Activated CD4-positive, alpha-beta T cell treated with anti-CD3 and anti-CD28 coated beads for 36 hours (primary cell): Measurements from ENCODE around the gene RBFOX2. TPM values are rescaled to one million over a fixed set of nuclear protein-coding genes. Genes with fewer than 3 reads are reported as not detected.

Experiments
- ATAC-seq: fragments of 200-7000 bp; cut with Tn5 transposase; one replicate; pipeline ENCODE4 v1.10.0; 2021; ENCODE audit warnings: mild to moderate bottlenecking, moderate library complexity
- CTCF ChIA-PET: fragments of 350-600 bp; sonication (Branson Sonifier 250); formaldehyde crosslinking; loops from one replicate; lab custom pipeline; 2021; ENCODE audit warnings: antibody characterized with exemption; lab: Charles Lee
- POLR2A ChIA-PET: fragments of 350-600 bp; sonication (Branson Sonifier 250); formaldehyde crosslinking; loops from one replicate; lab custom pipeline; 2021; ENCODE audit warnings: antibody characterized with exemption, inconsistent platforms; lab: Charles Lee
- DNase-seq: peaks from one replicate; pipeline ENCODE4 v3.0.0-alpha.2; 2020
- H3K27ac Mint-ChIP-seq: one replicate; pipeline ENCODE4 v1.8.0; 2021; ENCODE audit warnings: mixed read lengths
- H3K27me3 Mint-ChIP-seq: one replicate; pipeline ENCODE4 v1.8.0; 2021; ENCODE audit warnings: mixed read lengths
- H3K36me3 Mint-ChIP-seq: one replicate; pipeline ENCODE4 v1.8.0; 2021; ENCODE audit warnings: low read depth, mixed read lengths
- H3K4me1 Mint-ChIP-seq: one replicate; pipeline ENCODE4 v1.8.0; 2021; ENCODE audit warnings: mixed read lengths
- H3K4me3 Mint-ChIP-seq: one replicate; pipeline ENCODE4 v1.8.0; 2021; ENCODE audit warnings: mild to moderate bottlenecking, moderate library complexity, mixed read lengths
- H3K9me3 Mint-ChIP-seq: one replicate; pipeline ENCODE4 v1.8.0; 2021; ENCODE audit warnings: low read depth, mixed read lengths
- intact Hi-C, 2 experiments: fragments of 100-400 bp; cut with DNase I in 1 of 2; cut with micrococcal nuclease in 1 of 2; formaldehyde crosslinking; loops; one replicate each; pipeline versions ENCODE4 v1.14.2 to v1.15.1; 2022 to 2024; cut with DNase I, micrococcal nuclease
- total RNA-seq, 2 experiments: library from RNA; stranded (reverse); gene quantifications; one replicate each; pipeline ENCODE4 v1.2.3, GENCODE V29; 2021

RBFOX2 gene
- total RNA-seq, 2 experiments from 2014 or later, result 6.9 to 7.7 TPM

DNA sequence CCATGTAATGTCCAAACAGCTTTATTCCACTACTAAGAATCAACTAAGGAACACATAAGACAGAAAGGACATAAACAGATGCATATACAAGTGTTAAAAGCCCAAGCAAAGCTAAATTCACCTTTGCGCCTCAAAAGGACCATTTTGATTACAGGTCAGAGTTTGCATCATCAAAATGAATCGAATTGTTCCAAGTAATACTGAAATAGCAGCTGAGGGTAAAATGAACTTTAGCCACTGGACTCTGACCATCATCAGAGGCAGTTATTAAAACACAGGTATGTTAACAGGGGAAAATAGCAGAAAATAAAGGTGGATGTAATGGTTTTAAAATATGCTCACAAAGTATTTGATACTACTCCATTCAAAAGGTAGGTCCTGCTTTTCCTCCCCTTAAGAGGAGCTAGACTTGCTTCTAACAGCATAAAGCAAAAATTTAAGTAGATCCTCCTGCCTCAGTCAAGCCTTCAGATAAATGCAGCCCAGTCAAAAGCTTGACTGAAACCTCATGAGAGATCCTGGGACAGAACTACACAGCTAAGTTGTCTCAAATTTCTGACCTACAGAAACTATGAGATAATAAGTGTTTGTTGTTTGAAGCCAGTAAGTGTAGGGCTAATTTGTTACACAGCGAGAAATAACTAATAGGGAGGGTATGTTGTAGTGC is 35.4 kb downstream of the RBFOX2 start:
- ATAC-seq (no peak), DNase-seq (no peak)
- Mint-ChIP-seq H3K27me3 (no peaks in the 10 kb centered on the region), H3K4me1 (no peaks in the 10 kb centered on the region), H3K27ac (no peak overlapping the region), H3K36me3 (no peaks in the 10 kb centered on the region), H3K9me3 (no peaks in the 10 kb centered on the region), H3K4me3 (no peak overlapping the region)
- intact Hi-C loops, result no loop called here
- ChIA-PET POLR2A (no interaction called here), CTCF (interaction anchor here (0.8 to 1.8 kb wide), 4 partner anchors 11 to 72 kb away, joined by 3 to 8 read pairs (median 4); no protein-coding TSS in a partner anchor)

DNA sequence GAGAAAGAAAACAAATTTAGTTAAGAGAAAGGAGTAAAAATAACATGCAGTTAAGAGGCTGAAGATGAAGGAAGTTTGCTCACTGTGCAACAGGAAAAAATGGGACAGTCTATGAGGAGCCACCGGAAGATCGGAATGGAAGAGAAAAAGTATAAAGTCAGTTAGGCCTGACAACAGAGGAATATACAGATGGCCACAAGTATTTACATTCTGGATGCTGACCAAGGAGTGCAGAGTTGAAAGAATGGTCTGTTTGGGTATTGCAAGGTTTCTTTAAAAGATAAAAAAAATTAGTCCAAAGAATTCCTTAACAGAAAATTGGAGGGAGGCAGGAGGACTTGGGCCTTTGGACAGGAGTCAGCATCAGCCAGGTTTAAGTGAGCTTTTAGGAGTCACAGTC is 37.5 kb downstream of the RBFOX2 start:
- ATAC-seq (no peak), DNase-seq (no peak)
- CTCF ChIA-PET, result interaction anchor here (1.5 kb wide), 1 partner anchor 75 kb away, joined by 4 read pairs; no protein-coding TSS in a partner anchor
- Mint-ChIP-seq H3K9me3 (no peaks in the 10 kb centered on the region), H3K4me3 (no peak overlapping the region), H3K27ac (no peak overlapping the region), H3K27me3 (no peaks in the 10 kb centered on the region), H3K36me3 (no peaks in the 10 kb centered on the region), H3K4me1 (no peaks in the 10 kb centered on the region)
- intact Hi-C loops, result no loop called here
- POLR2A ChIA-PET, result no interaction called here

DNA sequence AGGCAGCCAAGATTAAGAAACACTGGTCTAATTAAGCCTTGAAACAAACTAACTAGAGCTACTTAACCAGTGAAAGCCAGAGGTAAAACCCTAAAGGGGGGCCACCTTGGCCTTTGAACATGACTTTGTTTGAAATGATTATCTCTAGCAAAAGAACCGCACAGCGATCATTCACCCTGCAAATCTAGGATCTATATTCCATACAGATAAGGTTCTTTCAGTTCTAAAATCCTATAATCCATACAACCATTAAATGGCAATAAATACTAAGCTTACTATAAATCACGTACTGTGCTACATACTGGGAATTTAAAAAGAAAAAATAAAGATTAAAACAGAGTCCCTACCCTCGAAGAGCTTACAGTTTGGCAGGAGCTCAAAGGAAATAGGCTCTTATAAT is 40.6 kb downstream of the RBFOX2 start:
- no peak overlapping the region for H3K4me3 Mint-ChIP-seq
- no peaks in the 10 kb centered on the region for H3K9me3 Mint-ChIP-seq
- H3K27ac Mint-ChIP-seq, result no peak overlapping the region
- intact Hi-C loops, result no loop called here
- H3K4me1 Mint-ChIP-seq, result no peaks in the 10 kb centered on the region
- H3K27me3 Mint-ChIP-seq, result peaks cover 2% of the 10 kb centered on the region
- H3K36me3 Mint-ChIP-seq, result no peaks in the 10 kb centered on the region
- ATAC-seq (no peak), DNase-seq (no peak)
- CTCF ChIA-PET, result interaction anchor here (1.2 kb wide), 1 partner anchor 78 kb away, joined by 4 read pairs; no protein-coding TSS in a partner anchor
- POLR2A ChIA-PET, result no interaction called here

DNA sequence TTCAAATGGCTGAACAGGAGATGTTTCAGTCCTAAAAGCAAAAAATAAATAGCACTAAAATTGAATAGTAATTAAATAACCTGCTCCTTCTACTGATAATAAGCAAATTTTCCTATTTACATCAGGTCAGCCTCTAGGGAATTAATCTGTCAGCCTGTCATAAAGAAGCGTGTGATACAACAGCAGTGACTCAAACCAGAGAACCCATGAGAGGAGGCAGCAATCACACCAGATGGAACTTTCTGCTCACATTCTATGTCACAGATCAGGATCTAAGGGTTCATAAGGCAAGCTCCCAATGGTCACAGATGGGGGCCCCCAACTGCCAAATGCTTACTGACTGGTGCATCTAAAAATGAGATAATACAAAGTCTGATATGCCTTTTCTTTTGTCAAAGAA is 41.1 kb downstream of the RBFOX2 start:
- H3K27me3 Mint-ChIP-seq, result peaks cover 2% of the 10 kb centered on the region
- no peaks in the 10 kb centered on the region for H3K4me1 Mint-ChIP-seq
- ATAC-seq, result no peak
- H3K36me3 Mint-ChIP-seq, result no peaks in the 10 kb centered on the region
- no peak overlapping the region for H3K27ac Mint-ChIP-seq
- H3K9me3 Mint-ChIP-seq, result no peaks in the 10 kb centered on the region
- intact Hi-C loops, result no loop called here
- H3K4me3 Mint-ChIP-seq, result no peak overlapping the region
- CTCF ChIA-PET, result no interaction called here
- POLR2A ChIA-PET, result no interaction called here
- no peak for DNase-seq

DNA sequence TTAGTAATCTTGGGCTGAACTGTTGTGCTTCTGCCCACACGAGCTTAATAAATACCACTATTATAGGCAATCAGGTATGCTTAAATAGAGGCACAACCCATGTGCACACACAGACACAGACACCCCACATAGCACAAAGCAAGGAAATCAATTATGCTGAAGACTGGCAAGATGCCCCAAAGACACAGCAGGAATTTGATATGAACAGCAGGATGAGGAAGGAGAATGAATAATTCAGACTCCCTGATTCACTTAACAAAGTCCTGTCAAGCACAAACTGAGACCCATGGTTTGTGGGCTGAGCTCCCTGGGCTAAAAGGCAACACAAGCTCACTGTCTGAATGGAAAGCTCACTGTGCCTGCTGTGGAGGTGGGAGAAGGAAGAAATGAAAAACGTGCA is 42.5 kb downstream of the RBFOX2 start:
- H3K4me1 Mint-ChIP-seq, result peaks cover 2% of the 10 kb centered on the region
- ChIA-PET POLR2A (no interaction called here), CTCF (interaction anchor here (1.0 kb wide), 1 partner anchor 138 kb away, joined by 4 read pairs; no protein-coding TSS in a partner anchor)
- peaks cover 2% of the 10 kb centered on the region for H3K27me3 Mint-ChIP-seq
- DNase-seq (no peak), ATAC-seq (no peak)
- no peaks in the 10 kb centered on the region for H3K9me3 Mint-ChIP-seq
- no peak overlapping the region for H3K27ac Mint-ChIP-seq
- intact Hi-C loops, result no loop called here
- H3K36me3 Mint-ChIP-seq, result no peaks in the 10 kb centered on the region
- H3K4me3 Mint-ChIP-seq, result no peak overlapping the region

DNA sequence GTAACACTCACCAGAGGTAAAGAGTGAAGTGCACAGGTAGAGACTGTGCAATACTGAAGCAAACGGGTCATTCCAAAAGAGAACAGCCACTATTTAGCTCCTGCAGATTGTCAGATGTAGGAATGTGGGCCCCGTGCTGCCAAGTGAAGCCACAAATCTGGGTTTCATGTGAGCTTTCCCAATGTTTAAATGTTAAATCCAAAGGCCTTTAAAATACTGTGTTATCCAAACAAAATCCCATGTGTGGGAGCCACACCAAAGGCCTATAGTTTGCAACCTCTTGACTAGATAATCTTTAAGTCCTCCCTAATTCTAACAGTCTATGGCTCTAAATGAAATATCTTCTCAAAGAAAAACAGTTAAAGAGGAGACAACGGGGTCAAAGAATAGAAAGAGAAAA is 43.3 kb downstream of the RBFOX2 start:
- H3K27ac Mint-ChIP-seq, result no peak overlapping the region
- ATAC-seq (no peak), DNase-seq (no peak)
- peaks cover 2% of the 10 kb centered on the region for H3K27me3 Mint-ChIP-seq
- CTCF ChIA-PET, result interaction anchor here (0.6 to 1.0 kb wide), 2 partner anchors 139 to 592 kb away, joined by 3 to 4 read pairs; no protein-coding TSS in a partner anchor
- no peaks in the 10 kb centered on the region for H3K9me3 Mint-ChIP-seq
- no peak overlapping the region for H3K4me3 Mint-ChIP-seq
- POLR2A ChIA-PET, result no interaction called here
- no peaks in the 10 kb centered on the region for H3K36me3 Mint-ChIP-seq
- peaks cover 2% of the 10 kb centered on the region for H3K4me1 Mint-ChIP-seq
- intact Hi-C loops, result no loop called here

DNA sequence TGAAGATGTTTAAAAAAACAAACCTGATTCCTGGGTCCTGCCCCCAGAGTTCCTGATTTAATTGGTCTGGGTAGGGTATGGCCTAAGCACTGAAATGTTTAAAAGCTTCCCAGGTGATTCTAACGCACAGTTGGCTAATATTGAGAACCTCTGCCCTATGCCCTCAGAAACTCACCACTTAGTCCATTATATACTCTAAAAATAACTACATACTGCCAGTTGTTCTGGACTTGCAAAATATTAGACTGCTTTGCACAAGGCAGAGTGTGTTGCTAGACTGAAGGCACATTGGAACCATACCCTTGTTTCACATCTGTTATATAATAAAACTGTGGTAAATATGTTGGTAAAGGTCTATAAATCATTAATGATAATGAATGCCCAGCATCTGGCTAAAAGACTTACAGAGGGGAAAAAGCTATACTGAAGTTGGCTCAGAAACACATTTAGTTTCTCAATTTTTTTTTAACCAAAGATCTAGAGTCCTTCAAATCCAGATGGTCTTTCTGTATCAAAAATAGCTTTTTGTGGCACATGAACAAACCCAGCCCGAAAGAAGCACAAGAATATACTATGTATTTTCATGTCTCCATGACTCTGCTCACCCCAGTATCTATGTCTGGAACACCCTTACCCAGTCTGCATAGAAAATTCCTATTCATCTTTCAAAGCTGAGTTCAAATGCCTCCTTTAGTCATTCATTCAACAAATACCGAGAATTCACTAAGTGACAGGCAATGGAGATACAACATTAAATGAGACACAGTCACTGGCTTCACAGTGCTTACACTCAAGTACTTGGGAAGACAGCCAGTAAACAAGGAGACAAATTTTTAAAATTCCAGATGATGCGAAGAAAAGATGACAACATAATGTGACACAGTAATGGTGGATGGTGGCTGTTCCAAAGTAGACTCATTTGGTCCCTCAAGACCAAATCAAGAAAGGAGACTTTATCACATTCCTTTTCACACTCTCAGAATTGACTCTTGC is 44.1 kb downstream of the RBFOX2 start:
- DNase-seq, result no peak
- intact Hi-C loops, result no loop called here
- POLR2A ChIA-PET, result no interaction called here
- no peaks in the 10 kb centered on the region for H3K9me3 Mint-ChIP-seq
- H3K27me3 Mint-ChIP-seq, result peaks cover 2% of the 10 kb centered on the region
- CTCF ChIA-PET, result no interaction called here
- no peak for ATAC-seq
- H3K27ac Mint-ChIP-seq, result no peak overlapping the region
- no peak overlapping the region for H3K4me3 Mint-ChIP-seq
- H3K36me3 Mint-ChIP-seq, result no peaks in the 10 kb centered on the region
- H3K4me1 Mint-ChIP-seq, result peaks cover 2% of the 10 kb centered on the region

DNA sequence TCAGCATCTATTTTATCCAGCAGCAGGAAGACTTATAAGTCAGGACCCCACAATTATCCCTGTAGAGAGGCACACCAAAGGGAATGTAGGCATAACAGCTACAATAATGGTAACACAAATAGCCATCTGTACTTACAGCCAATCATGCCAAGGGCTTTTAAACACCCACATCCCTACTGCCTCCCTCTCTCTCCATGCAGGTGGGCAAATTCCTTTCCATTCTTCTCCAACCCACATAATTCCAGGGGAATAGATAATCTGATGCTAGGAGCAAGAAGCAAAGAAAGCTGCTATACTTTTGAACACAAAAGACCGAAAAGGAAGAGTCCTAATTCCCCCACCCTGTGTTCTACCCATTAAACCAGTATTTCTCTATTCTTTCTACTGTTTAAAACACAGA is 46.7 kb downstream of the RBFOX2 start:
- ChIA-PET POLR2A (no interaction called here), CTCF (interaction anchor here (0.6 to 1.8 kb wide), 3 partner anchors 11 to 196 kb away, joined by 3 to 8 read pairs (median 4); no protein-coding TSS in a partner anchor)
- peaks cover 2% of the 10 kb centered on the region for H3K4me1 Mint-ChIP-seq
- H3K9me3 Mint-ChIP-seq, result no peaks in the 10 kb centered on the region
- no peak overlapping the region for H3K27ac Mint-ChIP-seq
- no peaks in the 10 kb centered on the region for H3K36me3 Mint-ChIP-seq
- DNase-seq (no peak), ATAC-seq (no peak)
- no peak overlapping the region for H3K4me3 Mint-ChIP-seq
- intact Hi-C loops, result no loop called here
- H3K27me3 Mint-ChIP-seq, result peaks cover 3% of the 10 kb centered on the region

DNA sequence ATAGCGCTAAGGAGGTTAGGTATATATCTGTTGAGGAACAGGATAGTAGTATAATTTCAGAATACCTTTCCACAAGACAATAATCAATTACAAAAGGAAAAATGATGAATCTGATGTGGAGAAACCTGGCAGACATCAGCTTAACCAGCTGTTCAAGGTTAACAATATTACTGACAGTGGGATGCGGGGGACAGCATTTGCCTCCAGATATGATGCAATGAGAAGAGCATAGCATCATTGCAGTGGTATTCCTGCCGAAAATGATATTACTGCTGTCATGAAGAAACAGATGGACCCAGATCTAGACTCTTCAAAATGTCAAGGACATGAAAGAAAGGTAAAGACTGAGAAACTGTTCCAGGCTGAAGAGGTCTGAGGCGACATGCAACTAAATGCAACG is 49.7 kb downstream of the RBFOX2 start:
- peaks cover 1% of the 10 kb centered on the region for H3K27me3 Mint-ChIP-seq
- H3K27ac Mint-ChIP-seq, result no peak overlapping the region
- ChIA-PET POLR2A (no interaction called here), CTCF (interaction anchor here (1.1 to 1.6 kb wide), 2 partner anchors 48 to 86 kb away, joined by 3 to 11 read pairs; no protein-coding TSS in a partner anchor)
- DNase-seq, result no peak
- intact Hi-C loops, result loop anchor here in 1 of 2 experiments (10.0 kb wide), 1 partner anchor 64 kb away; no protein-coding TSS in a partner anchor
- ATAC-seq, result no peak
- H3K4me3 Mint-ChIP-seq, result no peak overlapping the region
- H3K36me3 Mint-ChIP-seq, result no peaks in the 10 kb centered on the region
- H3K9me3 Mint-ChIP-seq, result no peaks in the 10 kb centered on the region
- H3K4me1 Mint-ChIP-seq, result peaks cover 2% of the 10 kb centered on the region

DNA sequence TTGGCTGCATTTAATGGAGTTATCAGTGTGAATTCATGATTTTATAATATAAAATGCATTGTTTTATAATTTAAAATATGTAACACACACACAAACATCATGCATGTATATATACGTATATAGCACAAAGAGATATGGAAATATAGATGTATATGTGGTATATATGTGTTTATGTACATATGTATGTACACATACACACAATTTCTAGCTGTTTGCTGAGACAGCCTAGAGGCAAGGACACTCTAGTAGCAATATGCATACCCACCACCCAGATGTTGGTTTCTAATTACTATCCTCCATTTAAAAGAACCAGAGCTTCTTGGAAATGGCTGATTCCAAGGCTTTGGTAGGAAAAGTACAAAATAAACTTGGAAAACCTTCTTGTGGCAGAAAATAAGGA is 50.4 kb downstream of the RBFOX2 start:
- Mint-ChIP-seq H3K9me3 (no peaks in the 10 kb centered on the region), H3K36me3 (no peaks in the 10 kb centered on the region), H3K27me3 (peaks cover 1% of the 10 kb centered on the region), H3K4me3 (no peak overlapping the region), H3K4me1 (peaks cover 2% of the 10 kb centered on the region), H3K27ac (no peak overlapping the region)
- ATAC-seq, result no peak
- intact Hi-C loops, result loop anchor here in 1 of 2 experiments (10.0 kb wide), 1 partner anchor 63 kb away; no protein-coding TSS in a partner anchor
- ChIA-PET POLR2A (no interaction called here), CTCF (interaction anchor here (0.6 to 1.6 kb wide), 3 partner anchors 14 to 200 kb away, joined by 3 to 11 read pairs (median 3); no protein-coding TSS in a partner anchor)
- DNase-seq, result no peak

DNA sequence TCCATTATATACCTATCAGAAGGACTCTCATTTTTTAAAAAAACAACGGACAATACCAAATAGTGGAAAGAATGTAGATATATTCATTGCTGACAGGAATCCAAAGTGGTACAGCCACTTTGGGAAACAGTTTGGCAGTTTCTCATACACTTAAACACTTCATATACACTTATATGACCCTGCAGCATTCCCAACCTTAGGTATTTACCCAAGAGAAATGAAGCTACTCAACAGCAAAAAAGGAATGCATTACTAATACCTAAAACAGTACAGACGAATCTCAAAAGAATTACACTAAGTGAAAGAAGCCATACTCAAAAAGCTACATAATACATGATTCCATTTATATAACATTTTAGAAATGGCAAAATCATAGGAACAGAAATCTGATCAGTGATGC is 51.5 kb downstream of the RBFOX2 start:
- CTCF ChIA-PET, result interaction anchor here (1.1 kb wide), 1 partner anchor 16 kb away, joined by 3 read pairs; no protein-coding TSS in a partner anchor
- Mint-ChIP-seq H3K36me3 (no peaks in the 10 kb centered on the region), H3K27me3 (peaks cover 1% of the 10 kb centered on the region), H3K27ac (no peak overlapping the region), H3K4me1 (peaks cover 2% of the 10 kb centered on the region), H3K9me3 (no peaks in the 10 kb centered on the region), H3K4me3 (no peak overlapping the region)
- POLR2A ChIA-PET, result no interaction called here
- no peak for DNase-seq
- intact Hi-C loops, result loop anchor here in 1 of 2 experiments (10.0 kb wide), 1 partner anchor 62 kb away; no protein-coding TSS in a partner anchor
- ATAC-seq, result no peak
